A673 (cell line): ENCODE data around the gene PRDM16. TPM values are rescaled to one million over a fixed set of nuclear protein-coding genes. Genes with fewer than 3 reads are reported as not detected.

Source experiments
- BruUV-seq: library from RNA; stranded (reverse); fragments of 400-500 nt; replicated peaks from 2 replicates; lab custom pipeline; 2021; lab: Mats Ljungman, UMichigan
- CTCF ChIA-PET: fragments of 300-600 bp; sonication (Branson Sonifier 250); formaldehyde crosslinking; loops from one replicate; lab custom pipeline; 2022; ENCODE audit warnings: antibody characterized with exemption; lab: Charles Lee
- POLR2A ChIA-PET: fragments of 300-600 bp; sonication (Branson Sonifier 250); formaldehyde crosslinking; loops from one replicate; lab custom pipeline; 2022; ENCODE audit warnings: antibody characterized with exemption; ENCODE audit not compliant: low non-redundant PET; lab: Charles Lee
- DNase-seq: peaks from one replicate; pipeline ENCODE4 v3.0.0-alpha.2; 2015; ENCODE audit warnings: low spot score
- H3K27ac ChIP-seq: fragments of 200-600 bp; sonication (generic); 2 replicates; pipeline ENCODE4 v1.5.1; 2016; ENCODE audit warnings: mixed run types, low read depth, mild to moderate bottlenecking, mixed read lengths, antibody characterized with exemption, low read length; ENCODE audit not compliant: poor library complexity, severe bottlenecking
- H3K27me3 ChIP-seq: fragments of 200-600 bp; sonication (generic); replicated peaks from 2 replicates; pipeline ENCODE4 v1.6.1; 2017; ENCODE audit warnings: mixed run types, low read depth, mild to moderate bottlenecking, mixed read lengths, antibody characterized with exemption, low read length; ENCODE audit not compliant: insufficient read depth, poor library complexity
- H3K36me3 ChIP-seq: fragments of 200-600 bp; sonication (generic); 2 replicates; pipeline ENCODE4 v1.6.1; 2016; ENCODE audit warnings: mixed run types, mild to moderate bottlenecking, mixed read lengths, antibody characterized with exemption, low read length; ENCODE audit not compliant: insufficient read depth, poor library complexity, severe bottlenecking
- H3K4me1 ChIP-seq: fragments of 200-600 bp; sonication (generic); 2 replicates; pipeline ENCODE4 v1.6.1; 2017; ENCODE audit warnings: mixed run types, mild to moderate bottlenecking, mixed read lengths, antibody characterized with exemption, low read length; ENCODE audit not compliant: insufficient read depth, poor library complexity, severe bottlenecking
- H3K4me3 ChIP-seq: fragments of 200-600 bp; sonication (generic); 2 replicates; pipeline ENCODE4 v1.5.1; 2016; ENCODE audit warnings: low read depth, mixed run types, mild to moderate bottlenecking, mixed read lengths, low read length; ENCODE audit not compliant: poor library complexity, severe bottlenecking
- H3K9me3 ChIP-seq: fragments of 200-600 bp; sonication (generic); 2 replicates; pipeline ENCODE4 v1.6.1; 2016; ENCODE audit warnings: mixed run types, low read depth, mild to moderate bottlenecking, mixed read lengths, antibody characterized with exemption, low read length; ENCODE audit not compliant: poor library complexity, severe bottlenecking
- CTCF ChIP-seq: fragments of 300-800, 200-600 bp; sonication (generic); conservative IDR thresholded peaks from 2 replicates; pipeline ENCODE4 v1.5.1; 2017; ENCODE audit warnings: low read depth, mild to moderate bottlenecking, antibody characterized with exemption, low read length, moderate library complexity, mixed read lengths
- EZH2 ChIP-seq: fragments of 200-600 bp; sonication (generic); IDR thresholded peaks from 2 replicates; pipeline ENCODE4 v1.6.1; 2017; ENCODE audit warnings: borderline replicate concordance, low read depth, mild to moderate bottlenecking, mixed read lengths, antibody characterized with exemption, low read length; ENCODE audit not compliant: poor library complexity, severe bottlenecking
- intact Hi-C: fragments of 100-400 bp; cut with micrococcal nuclease; formaldehyde crosslinking; loops from one replicate; pipeline ENCODE4 v1.10.0; 2022; ENCODE audit not compliant: unreplicated experiment
- microRNA-seq: library from miRNA; unstranded; fragments of <30 nt; microRNA quantifications from one replicate; pipeline ENCODE4 v1.2.0, GENCODE V29; 2021
- total RNA-seq: library from RNA; stranded (reverse); gene quantifications from 2 replicates; pipeline ENCODE4 v1.2.3, GENCODE V29; 2021

PRDM16 gene
- total RNA-seq, 1 experiment from 2014 or later: 0.49 TPM

- no peak overlapping the region for H3K4me3 ChIP-seq
- intact Hi-C loops: loop anchor here (1.0 kb wide), 1 partner anchor 30 kb away; no protein-coding TSS in a partner anchor
- DNase-seq: no peak
- H3K4me1 ChIP-seq: no peaks in the 10 kb centered on the region
- peaks cover 2% of the 10 kb centered on the region for H3K9me3 ChIP-seq
- H3K36me3 ChIP-seq: no peaks in the 10 kb centered on the region
- H3K27ac ChIP-seq: no peak overlapping the region
- TF ChIP-seq EZH2 (no peak), CTCF (no peak)
- no peaks in the 10 kb centered on the region for H3K27me3 ChIP-seq
- BruUV-seq: no TSS peak
- ChIA-PET CTCF (interaction anchor here (3.3 kb wide), 1 partner anchor 30 kb away, joined by 15 read pairs; no protein-coding TSS in a partner anchor), POLR2A (no interaction called here)
Observed at GRCh38 chr1:3483380-3483779, 414.4 kb downstream of the PRDM16 start.

- peak; percentile 53 for DNase-seq
- Histone ChIP-seq H3K9me3 (peaks cover 7% of the 10 kb centered on the region), H3K36me3 (no peaks in the 10 kb centered on the region), H3K27me3 (no peaks in the 10 kb centered on the region), H3K4me3 (no peak overlapping the region), H3K27ac (no peak overlapping the region), H3K4me1 (no peaks in the 10 kb centered on the region)
- ChIA-PET CTCF (interaction anchor here (2.7 kb wide), 1 partner anchor 31 kb away, joined by 23 read pairs; no protein-coding TSS in a partner anchor), POLR2A (no interaction called here)
- intact Hi-C loops: loop anchor here (1.0 kb wide), 1 partner anchor 31 kb away; no protein-coding TSS in a partner anchor
- BruUV-seq: no TSS peak
- no peak for TF ChIP-seq EZH2
- TF ChIP-seq CTCF: peak; percentile 93
Observed at GRCh38 chr1:3483801-3484444, 414.9 kb downstream of the PRDM16 start.

GRCh38 chr1:3485016-3485415 lies 416.0 kb downstream of the PRDM16 start:
- H3K4me3 ChIP-seq: no peak overlapping the region
- ChIA-PET POLR2A (no interaction called here), CTCF (interaction anchor here (2.7 kb wide), 1 partner anchor 32 kb away, joined by 23 read pairs; no protein-coding TSS in a partner anchor)
- no peaks in the 10 kb centered on the region for H3K4me1 ChIP-seq
- DNase-seq: no peak
- no peak overlapping the region for H3K27ac ChIP-seq
- H3K9me3 ChIP-seq: peaks cover 7% of the 10 kb centered on the region
- no peak for TF ChIP-seq CTCF
- TF ChIP-seq EZH2: no peak
- H3K36me3 ChIP-seq: no peaks in the 10 kb centered on the region
- no peaks in the 10 kb centered on the region for H3K27me3 ChIP-seq
- BruUV-seq: no TSS peak
- intact Hi-C loops: no loop called here

Small RNA genes lying within 50 kb of the gene (microRNA-seq; reads per million reads assigned to microRNA genes)
- gene MIR4251: not detected

Other genes starting within 250 kb of the PRDM16 start
- gene ACTRT2, start 47.7 kb upstream of the PRDM16 start, total RNA-seq: not detected in 2 replicates